ELR (cell line): Measurements from ENCODE around the gene MRAP.
"Not testable (repeated sequence)": the region's sequence is repeated elsewhere in the genome, so short reads cannot be mapped to it uniquely, and the experiment has no call there.

Experiments
- DNase-seq: peaks from one replicate; pipeline ENCODE4 v3.0.0-alpha.2; 2015; ENCODE audit warnings: low read depth

The MRAP gene

DNA sequence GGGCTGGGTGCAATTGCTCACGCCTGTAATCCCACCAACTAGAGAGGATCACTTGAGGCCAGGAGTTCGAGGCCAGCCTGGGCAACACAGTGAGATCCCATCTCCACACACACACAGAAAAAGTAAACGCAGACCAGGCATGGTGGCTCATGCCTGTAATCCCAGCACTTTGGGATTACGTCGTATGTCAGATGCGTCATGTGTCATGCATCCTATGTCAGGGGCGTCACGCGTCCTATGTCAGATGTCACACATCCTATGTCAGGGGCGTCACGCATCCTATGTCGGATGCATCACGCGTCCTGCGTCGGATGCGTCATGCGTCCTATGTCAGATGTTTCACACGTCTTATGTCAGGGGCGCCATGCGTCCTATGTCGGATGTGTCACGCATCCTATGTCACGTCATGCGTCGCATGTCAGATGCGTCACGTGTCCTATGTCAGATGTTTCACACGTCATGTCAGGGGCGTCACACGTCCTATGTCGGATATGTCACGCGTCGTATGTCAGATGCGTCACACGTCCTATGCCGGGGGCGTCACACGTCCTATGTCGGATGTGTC is 1.5 kb downstream of the MRAP start:
- DNase-seq, result no peak

DNA sequence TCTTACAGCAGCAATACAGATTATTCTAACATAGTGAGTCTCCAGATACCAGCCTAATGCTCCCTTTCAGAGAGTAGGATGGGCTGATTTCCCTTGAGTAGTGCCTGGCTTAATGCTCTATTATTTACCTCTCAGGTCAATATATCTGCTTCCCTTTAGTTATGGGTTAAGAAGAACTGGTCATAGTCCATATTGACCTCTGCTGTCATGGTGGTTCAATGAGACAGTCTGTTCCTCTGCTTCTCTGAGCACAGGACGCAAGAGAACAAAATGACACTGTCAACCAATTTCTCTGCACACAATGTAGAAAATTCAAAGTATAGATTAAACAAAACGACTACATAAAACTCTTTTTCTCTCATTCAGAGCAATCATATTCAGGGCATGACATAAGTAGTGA is 2.9 kb downstream of the MRAP start:
- DNase-seq, result no peak

DNA sequence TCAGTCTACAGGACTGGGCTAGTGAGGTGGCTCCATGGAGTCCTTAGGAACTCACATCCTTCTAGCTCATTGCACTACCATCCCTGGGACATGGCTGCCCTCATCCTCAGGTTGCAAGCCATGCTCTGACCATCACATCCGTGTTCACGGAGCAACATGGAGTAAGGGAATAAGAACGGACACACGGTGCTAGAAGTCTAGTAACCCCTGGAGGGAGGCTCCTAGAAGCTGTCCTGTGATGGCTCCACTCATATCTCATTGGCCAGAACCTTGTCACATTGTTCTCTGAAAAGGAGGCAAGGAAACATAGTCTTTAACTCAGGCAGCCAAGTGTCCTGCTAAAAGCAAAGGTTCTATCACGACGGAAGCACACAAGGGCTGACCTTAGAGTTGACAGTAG is 3.9 kb downstream of the MRAP start:
- no peak for DNase-seq

DNA sequence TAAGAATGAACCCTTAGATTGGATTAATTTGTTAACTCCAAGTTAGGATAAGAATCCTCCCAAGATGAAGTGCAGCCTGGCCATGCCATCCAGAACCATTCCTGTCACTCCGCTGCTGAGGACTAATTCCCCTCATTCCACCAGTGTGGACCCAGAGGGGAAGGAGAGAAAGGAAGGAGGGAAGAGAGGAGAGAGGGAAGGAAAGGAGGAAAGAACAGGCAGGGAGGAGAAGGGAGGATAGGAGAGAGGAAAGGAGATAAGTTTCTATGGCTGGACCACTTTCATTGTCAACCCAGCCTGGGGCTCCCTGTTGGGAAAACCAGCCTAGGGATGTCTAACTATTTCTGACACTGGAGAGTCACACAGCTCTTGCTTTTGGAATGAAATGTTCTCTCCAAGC is 4.7 kb downstream of the MRAP start:
- no peak for DNase-seq

DNA sequence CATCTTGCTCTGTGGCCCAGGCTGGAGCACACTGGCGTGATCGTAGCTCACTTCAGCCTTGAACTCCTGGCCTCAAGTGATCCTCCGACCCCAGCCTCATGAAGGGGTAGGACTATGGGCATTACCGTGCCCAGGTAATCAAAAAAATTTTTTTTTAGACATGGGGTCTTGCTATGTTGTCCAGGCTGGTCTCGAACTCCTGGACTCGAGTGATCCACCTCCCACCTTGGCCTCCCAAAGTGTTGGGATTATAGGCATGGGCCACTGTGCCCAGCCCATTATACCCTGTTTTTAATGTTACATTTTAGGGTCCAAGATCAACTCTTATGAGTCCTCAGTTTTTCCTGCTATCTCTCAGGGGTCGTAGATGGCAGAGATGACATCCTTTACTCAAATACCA is 6.3 kb downstream of the MRAP start:
- DNase-seq, result no peak

DNA sequence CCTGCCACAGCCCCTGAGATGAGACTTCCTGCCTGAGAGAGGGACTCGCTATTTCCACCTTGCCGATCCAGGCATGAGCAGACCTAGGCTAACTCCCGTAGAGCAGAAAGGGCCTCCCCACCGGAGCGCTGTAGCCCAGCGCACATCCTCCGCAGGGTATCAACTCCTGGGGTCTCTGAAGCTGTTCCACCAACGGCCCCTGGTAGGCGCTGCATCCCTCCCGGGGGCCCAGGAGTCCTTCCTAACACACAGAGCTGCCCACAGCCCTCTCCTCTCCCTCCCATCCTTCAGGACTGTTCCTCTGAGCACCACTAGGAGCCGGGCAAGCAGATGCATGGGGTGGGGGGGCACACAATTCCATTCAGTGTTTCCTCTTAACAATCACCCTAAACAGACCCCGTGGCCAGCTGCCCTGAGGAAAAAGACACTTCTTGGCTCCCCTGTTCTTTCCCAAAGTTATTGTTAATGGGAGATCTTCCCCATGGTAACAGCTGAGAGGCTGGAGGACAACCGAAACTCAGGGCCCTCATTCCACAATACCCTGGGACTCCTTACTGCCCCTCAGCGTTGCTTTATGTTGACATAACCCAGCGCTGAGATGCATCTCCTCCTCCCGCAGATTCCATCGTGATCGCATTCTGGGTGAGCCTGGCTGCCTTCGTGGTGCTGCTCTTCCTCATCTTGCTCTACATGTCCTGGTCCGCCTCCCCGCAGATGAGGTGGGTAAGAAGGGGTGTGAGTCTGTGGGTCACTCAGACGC is 7.5 kb downstream of the MRAP start:
- DNase-seq, result peak; percentile 18

DNA sequence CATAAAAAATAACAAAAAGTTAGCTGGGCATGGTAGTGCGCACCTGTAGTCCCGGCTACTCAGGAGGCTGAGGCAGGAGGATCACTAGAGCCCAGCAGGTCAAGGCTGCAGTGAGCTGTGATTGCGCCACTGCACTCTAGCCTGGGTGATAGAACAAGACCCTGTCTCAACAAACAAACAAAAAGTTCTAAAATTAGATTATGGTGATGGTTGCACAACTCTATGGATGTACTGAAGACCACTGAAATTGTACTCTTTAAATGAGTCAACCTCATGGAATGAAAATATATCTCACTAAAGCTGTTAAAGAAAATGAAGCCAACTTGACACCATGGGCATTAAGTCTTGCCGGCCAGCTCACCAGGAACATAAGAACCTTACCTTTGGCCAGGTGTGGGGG is 9.1 kb downstream of the MRAP start:
- DNase-seq, result no peak

DNA sequence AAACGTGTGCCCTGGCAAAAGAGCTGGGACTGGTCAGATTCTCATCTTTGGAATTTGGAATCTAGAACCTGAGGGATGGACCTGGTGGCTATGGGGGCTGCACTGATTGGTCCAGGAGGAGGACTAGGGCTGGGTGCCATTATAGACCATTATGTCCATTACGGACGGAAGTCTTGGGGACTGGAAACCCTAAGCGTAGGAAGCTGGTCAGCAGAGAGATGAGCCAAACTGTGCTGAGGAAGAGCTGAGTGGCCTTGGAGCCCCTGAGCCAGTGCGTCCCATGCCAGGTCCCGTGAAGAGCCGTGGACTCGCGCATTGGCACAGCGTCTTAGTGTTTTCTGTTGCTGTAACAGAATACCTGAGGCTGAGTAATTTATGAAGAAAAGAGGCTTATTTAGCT is 10.0 kb downstream of the MRAP start:
- DNase-seq, result no peak

DNA sequence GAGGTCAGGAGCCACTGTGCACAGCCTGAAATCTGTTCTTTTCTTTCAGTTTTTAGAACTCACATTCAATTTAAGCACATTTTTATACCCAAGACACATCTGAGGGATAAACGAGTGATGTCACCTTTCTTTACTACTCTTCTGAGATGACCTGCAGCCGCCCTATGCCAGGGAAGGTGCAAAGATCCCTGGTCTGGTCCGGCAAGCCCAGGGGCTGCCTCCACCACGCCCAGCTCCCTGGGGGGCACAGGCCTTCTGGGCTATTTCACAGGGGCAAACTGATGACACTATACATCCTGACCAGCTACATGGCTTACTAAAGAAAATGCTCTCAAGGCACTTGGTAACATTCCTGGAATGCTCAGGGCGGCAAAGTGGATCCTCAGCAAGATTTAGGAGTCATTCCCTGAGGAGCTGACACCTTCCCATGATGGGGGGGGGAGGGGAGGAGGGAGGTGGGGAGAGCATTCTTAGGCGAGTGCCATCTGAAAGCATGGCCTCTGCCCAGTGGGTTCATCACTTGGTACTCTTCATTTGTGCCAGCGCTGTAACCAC is 11.3 kb downstream of the MRAP start:
- no peak for DNase-seq

DNA sequence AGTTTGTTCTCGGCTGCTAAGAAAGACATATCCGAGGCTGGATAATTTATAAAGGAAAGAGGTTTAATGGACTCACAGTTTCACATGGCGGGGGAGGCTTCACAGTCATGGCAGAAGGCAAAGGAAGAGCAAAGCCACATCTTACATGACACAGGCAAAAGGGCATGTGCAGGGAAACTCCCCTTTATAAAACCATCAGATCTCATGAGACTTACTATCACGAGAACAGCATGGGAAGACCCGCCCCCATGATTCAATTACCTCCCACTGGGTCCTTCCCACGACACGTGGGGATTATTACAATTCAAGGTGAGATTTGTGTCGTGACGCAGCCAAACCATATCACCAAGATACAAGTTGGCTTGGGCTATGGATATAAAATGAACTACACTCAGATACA is 12.3 kb downstream of the MRAP start:
- not testable (repeated sequence) for DNase-seq

DNA sequence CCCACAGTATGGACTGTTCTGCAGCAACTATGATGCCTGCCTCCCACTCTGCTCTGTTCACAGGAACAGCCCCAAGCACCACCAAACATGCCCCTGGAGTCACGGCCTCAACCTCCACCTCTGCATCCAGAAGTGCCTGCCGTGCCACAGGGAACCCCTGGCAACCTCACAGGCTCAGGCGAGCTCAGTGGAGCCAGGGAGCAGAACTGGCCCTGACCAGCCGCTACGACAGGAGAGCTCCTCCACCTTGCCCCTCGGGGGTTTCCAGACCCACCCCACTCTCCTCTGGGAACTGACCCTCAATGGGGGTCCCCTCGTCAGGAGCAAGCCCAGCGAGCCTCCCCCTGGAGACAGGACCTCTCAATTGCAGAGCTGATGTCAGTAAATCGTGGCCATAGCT is 13.0 kb downstream of the MRAP start:
- no peak for DNase-seq

DNA sequence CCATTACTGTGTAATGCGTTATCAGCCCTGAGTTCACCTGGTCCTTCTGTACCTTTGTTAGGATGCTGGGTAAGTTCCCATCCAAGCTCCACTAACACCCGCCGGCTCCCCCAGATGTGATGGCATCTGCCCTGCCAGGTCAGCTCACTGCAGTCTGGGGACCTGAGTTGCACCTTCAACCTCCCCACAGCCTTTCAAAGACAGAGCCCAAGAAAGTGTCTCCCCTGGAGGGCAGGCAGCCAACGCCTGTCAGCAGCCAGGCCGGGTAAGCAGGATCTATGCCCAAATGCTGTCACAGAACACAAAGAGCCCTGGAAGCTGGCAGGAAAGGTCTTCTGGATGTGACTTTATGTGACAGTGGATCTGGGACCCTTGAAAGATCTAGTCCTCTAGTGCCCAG is 13.7 kb downstream of the MRAP start:
- no peak for DNase-seq

DNA sequence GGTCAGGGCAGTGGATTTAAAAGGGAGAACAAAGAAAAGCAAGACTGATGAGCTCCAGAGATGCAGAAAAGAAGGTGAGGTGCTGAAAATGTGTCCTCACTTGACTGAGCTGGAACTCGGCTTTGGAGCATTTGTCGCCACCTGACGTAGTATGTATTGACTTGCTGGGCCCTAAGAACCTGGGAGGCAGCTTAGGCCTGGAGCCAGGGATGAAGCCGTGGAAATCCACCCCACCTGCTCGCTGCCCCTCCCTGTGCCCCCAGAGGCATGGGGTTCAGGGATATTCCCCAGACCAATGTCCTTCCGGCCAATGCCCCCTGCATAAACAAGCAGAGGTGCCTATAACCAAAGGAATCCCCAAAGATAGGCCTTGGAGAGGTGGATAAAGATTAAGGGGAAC is 14.3 kb downstream of the MRAP start:
- no peak for DNase-seq

DNA sequence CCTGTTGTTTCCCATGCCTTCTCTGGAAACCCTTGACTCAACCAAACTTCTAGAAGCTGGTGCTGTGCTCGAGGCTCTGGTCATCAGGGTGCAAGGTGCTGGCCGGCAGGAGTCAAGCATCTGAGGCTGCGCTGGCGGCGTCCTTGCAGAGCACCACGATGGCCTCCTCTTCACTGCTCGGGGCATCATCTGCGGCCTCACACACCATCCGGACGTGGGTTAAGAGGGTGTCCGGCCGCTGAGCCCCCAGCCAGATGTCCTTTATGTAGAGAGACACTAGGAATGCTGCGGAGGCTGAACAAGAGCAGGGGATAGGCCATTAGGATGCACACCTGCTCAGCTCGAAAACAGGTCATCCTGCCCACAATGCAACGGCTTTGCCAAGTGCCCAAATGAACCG is 16.2 kb downstream of the MRAP start:
- no peak for DNase-seq

DNA sequence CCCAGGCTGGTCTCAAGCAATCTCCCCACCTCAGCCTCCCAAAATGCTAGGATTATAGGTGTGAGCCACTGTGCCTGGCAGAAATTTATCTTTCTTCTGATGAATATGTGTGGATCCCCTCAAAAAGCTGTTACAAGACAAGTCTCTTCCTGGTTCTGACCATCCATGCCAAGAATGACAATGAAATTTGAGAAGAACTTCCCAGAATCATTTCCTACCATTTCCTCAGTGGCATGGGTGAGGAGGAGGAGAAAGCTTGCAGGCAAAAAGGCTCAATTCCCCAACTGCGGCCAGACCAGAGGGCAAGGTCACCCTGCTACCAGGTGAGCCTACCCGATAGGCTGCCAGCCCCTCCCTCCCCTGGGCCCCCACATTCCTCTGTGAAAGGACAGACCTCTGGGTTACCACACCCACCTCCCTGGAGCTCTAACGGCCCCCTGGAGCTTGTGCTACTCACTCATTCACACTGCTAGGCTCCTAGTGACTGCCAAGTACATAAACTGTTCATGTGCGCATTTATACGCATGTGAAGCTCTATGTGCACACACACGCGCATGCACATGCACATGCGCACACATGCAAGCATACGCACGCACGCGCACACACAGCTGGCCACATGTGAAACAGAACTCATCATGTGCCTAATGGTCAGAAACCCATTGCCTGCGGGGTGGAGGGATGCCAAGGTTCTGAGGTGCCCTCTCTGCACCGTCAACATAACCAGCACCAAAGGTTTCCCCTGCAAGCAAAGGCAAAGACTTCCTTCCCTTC is 17.0 kb downstream of the MRAP start:
- DNase-seq, result no peak

DNA sequence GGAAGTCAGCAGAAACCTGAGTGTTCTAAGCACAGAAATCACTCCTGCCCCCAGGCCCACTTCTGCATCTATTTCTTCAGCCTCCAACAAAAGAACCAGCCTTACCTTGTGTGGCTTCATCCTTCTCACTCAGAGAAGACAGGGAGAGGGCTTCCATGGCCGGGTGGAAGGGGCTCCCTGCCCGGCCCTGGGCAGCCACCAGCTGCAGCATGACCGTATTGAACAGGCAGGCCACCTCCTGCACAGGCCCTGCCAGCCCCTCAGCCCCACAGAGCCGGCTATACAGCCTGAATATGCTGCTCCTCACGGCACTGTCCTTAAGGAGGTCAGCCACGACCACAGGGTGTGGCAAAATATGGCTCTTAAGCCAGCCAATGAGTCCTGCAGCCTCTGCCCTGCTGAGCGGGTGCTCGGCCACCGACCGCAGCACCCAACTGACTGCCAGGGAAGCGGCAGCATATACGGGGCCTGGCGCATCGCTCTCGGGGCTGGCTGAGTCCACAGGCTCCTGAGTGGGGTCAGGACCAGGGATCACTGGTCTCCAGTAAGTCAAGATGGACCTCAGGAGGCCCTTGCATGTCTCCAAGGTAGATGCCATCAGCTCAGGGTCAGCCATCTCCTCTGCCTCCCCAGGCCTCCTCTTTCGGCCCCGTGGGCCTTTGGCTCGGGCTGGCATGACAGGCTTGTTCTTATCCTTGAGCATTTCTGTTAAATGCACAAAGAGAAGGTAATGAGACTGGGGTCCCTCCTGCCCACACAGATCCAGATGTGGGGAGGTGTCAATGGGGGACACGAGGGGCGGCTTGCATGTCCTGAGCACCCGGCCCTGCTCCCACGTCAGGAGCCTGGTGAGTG is 17.9 kb downstream of the MRAP start:
- no peak for DNase-seq

DNA sequence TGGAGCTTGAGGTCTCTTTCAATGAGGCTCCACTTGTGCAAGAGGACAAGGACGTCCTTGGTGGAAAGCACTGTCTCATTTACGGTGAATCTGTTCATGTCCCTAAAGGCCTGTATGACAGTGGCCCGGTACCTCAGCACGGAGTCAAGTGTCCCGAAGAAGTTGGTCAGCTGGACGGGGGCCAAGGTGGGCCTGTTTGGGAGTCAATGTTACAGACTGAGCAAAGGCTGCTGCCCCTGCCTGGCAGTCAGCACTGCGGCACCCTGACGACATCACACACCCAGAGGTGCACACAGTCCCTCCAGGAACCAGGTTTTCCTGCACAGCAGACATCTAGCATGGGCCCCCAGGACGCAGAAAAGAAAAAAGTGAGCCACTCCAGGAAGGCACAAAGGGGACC is 19.1 kb downstream of the MRAP start:
- DNase-seq, result no peak

DNA sequence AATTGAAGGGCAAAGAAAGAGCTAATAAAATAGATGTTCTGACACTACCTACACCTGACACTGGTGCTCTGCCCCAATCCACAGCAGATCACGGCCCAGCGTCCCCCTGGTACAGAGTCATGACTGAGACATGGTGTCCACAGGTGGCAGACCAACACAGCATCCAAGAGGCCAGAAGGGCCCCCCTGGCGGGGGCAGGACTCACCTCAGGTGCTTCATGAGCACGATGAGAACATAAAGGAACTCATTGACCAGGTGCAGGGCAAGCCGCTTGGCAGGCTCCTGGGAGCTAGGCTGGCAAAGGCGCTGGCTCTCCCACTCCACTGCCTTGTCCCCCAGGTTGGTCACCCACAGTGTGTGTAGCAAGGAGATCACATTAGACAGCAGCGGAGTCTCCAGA is 20.4 kb downstream of the MRAP start:
- no peak for DNase-seq

DNA sequence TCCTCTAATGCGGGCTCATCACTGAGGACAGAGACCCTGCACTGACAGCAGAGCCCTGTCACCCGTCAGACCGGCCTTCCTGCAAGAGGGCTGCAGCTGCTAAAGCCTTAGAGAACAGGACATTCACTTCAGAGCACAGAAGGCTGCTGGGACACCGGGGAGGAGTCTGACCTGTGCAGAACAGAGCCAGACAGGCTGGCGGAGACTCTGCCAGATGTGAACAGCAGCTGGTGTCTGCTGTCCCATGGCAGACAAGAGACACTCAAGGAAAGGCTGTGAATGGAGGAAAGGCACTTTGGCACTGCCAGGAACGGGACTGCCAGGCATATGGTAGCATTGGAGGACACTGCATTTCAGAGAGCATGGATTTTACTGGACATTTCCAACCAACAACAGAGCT is 21.4 kb downstream of the MRAP start:
- DNase-seq, result no peak

DNA sequence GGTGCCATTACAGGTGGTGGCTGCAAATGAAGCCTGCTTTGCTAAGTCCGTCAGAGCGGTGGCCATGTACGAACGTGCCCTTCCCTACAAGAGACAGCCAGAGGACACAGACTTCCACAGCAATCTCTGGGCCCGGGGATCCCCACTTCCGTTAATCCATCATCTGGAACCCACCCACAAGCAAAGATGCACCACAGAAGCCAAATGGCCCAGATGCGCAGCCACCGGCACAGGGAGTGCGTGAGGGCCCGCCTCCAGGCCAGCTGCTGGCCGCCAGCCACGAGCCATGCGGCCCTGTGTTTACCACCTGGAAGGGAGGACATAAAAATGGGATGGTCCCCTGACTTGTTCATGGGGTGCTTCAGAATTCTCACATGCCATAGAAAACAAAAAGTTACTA is 22.1 kb downstream of the MRAP start:
- DNase-seq, result no peak

DNA sequence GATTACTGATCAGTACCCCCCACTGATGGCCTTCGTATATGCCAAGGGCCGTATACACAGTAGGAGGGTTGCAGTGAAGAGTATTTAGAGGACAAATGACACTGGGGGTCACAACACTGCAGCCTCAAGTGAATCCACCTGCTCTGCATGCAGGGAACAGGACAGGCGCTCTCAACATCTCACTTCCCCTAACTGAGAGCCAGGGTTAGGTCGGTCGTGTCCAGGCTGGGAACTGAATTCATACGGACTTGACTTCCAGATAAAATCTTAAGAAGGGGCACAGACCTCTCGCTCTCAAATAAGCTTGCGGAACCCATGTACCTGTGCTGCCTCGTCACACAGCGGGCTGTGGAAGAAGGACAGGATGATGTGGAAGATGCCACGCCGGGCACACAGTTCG is 22.8 kb downstream of the MRAP start:
- no peak for DNase-seq

DNA sequence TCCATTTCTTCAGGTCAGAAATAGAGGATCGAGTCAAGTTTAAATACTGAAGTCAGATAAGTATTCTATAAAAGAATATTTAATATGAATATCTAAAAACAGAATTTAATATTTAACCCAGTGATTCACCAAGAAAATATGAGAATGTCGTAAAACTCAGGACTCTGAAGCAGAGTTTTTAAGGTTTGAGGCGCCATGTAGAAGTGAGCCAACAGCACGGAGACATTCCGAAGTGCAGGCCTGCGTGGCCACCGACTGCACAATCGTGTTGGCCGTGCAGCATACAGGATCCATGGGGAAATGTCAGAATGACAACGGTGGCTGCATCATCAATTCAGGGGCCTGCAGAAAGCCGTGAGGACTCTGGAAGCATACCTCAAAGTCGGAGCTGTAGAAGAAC is 23.4 kb downstream of the MRAP start:
- no peak for DNase-seq
